NCI-H146 (cell line): ENCODE data around the gene RNF8.

Source experiments
- DNase-seq: peaks from one replicate; lab custom pipeline; 2025; lab: John Stamatoyannopoulos, UW

The RNF8 gene

GRCh38 chr6:37359039-37359438 lies 5.3 kb downstream of the RNF8 start:
- DNase-seq, result no peak

GRCh38 chr6:37362101-37362828 lies 8.5 kb downstream of the RNF8 start:
- no peak for DNase-seq

DNA sequence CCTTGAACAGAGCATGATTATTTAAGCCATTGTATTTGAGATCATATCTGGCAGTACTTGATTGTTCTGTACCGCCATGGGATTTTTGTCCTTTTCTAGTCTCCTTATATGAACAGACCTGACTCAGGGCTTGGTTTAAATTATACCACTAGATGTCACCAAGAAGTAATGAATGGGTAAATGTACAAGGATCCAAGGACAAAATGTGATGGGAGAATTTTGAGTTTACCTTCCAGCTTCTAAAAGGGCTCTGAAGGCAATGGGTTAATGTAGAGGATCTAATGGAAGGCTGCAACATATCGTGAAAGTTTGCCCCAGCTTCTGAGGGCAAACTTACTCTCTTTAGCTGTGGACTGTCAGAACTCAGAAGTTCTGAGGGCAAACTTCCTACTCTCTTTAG lies 12.0 kb downstream of the RNF8 start:
- DNase-seq, result no peak

GRCh38 chr6:37366910-37367309 lies 13.1 kb downstream of the RNF8 start:
- no peak for DNase-seq

- no peak for DNase-seq
Observed at GRCh38 chr6:37368961-37369320, 15.2 kb downstream of the RNF8 start.

GRCh38 chr6:37369321-37370201 lies 15.8 kb downstream of the RNF8 start:
- DNase-seq, result no peak

- DNase-seq, result peak; percentile 29
Observed at GRCh38 chr6:37371154-37372083, 17.6 kb downstream of the RNF8 start.

DNA sequence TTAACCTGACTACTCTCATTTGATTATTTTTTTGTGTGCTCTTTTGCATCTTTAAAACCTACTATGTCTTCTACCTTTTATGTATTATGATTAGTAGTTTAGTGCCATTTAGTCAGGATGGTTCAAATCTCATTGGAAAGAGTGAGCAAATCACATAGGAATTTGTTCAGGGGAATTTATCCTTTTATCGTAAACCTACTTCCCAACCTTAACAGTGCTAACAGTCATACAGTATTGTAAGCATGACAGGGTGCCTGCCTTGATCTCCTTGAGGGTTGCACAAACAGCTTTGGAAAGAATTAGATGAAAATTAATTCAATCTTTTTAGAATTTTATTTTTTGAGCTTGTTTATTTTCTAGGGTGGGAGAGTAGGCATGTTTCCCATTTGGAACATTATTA lies 18.3 kb downstream of the RNF8 start:
- no peak for DNase-seq

- no peak for DNase-seq
Observed at GRCh38 chr6:37373822-37374471, 20.2 kb downstream of the RNF8 start.

DNA sequence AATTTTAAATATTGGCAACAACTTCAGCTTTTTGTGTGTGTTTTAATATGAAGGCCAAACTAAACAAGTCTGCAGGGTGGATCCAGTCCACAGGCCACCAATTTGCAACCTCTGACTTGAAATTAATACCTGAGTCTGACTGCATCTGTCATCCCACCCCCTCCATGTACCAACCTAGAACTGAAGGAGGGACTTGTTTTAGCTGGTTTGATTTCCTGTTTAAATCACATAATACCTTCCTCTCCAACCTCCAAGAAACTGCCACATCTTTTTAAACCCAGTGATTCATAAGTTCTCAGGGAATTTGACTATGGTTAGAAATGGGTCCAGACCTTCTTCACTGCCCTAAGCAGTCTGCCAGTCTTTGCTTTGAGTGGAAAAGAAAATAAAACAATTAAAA lies 21.6 kb downstream of the RNF8 start:
- DNase-seq, result no peak

DNA sequence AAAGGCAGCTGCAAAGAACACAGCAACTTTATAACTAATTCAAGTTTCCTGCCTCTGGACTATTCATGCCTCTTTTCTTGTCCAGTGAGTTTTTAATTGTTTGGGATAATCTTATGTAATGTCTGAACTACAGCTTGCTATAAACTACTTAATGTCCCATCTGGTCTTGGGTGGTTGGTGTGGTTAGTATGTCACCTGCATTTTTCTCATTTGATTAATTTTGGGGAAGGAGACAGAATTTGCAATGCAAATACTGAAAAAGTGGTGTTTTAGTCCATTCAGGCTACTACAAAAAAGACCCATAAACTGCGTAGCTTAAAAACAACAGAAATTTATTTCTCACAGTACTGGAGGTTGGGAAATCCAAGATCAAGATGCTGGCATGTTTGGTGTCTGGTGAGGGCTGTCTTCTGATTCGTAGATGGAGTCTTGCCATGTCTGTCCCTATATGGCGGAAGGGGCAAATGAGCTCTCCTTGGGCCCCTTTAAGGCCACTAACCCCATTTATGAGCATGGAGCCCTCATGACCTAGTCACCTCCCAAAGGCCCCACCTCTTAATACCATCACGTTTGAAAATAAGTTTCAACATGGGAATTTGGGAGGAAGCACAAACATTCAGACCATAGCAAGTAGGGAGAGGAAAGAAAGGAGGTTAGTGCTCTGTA lies 22.4 kb downstream of the RNF8 start:
- no peak for DNase-seq

DNA sequence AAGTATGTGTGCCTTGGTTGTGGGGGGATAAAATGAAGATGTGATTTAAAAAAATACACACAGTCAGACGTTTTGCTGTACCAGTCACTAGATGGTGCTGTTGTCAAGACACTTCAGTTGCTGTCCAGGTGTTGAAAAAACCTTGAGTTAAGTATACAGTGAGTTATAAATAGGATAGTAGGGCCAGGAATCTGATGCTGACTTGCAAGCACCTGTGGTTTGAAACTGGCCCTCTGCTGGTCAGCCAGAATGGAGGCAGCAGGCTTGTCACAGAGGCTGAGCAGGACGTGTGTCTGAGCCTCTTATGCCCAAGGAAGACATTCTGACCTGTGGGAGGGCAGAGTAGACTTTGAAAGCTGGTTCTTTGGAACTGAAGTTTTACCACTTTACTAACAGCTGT lies 27.8 kb downstream of the RNF8 start:
- DNase-seq, result peak; percentile 96

GRCh38 chr6:37382994-37383765 lies 29.4 kb downstream of the RNF8 start:
- no peak for DNase-seq

DNA sequence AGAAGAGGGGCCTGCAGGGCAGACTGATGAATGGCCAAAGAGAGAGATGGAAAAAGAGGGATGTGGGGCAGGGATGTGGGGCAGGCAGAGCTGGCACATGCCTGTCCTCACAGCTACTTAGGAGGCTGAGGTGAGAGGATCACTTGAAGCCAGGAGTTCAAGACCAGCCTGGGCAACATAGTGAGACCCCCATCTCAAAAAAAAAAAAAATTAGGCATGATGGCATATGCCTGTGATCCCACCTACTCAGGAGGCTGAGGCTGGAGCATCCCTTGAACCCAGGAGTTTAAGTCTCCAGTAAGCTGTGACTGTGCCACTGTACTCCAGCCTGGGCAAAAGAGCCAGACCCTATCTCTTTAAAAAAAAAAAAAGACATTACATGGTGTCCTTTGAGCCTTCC lies 34.8 kb downstream of the RNF8 start:
- DNase-seq, result no peak

GRCh38 chr6:37389857-37390256 lies 36.1 kb downstream of the RNF8 start:
- DNase-seq, result no peak

DNA sequence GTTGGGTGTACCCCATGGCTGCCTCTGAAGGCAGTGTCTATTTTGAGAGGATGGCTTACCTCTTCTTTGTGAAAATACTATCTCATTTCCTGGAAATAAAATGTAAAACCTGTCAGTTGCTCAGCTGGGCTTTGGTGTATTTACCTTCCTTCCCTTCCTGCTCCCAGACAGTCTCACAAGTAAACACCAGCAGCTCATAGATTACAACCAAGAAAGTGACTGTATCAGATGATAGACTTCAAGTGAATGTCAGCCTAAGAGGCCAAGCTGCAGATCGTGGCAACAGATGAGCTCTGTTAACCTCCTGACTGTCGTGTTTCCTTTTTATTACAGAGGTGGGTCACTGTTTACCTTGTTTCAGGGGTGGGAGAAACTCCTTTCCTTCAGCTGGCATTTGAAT lies 37.3 kb downstream of the RNF8 start:
- no peak for DNase-seq

- no peak for DNase-seq
Observed at GRCh38 chr6:37392821-37393220, 39.0 kb downstream of the RNF8 start.

DNA sequence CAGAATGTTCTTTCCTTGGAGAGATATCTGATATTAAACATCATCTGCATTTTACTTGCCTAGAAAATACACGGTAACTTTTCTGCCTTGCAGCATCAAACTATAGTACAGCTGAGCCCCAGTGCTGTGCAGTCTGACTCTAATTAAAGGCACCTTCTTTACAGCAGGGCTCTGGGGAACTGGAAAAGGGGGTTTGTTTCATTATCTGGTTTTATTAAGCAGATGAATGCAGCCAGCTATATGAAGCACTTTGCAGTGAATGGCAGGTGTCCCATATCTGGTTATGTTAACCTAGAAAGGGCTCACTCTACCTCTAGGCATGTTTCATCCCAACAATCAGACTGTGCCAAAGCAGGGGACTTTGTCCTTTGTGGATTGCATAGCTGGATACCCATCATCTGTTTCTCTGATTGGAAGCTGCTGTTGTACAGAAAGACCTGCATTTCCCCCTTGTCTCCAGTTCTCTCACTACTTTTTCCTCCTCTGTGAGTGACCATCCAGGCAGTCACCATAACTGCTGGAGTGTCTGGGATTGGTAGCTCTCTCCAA lies 39.7 kb downstream of the RNF8 start:
- no peak for DNase-seq

GRCh38 chr6:37396571-37397180 lies 42.9 kb downstream of the RNF8 start:
- DNase-seq, result no peak

DNA sequence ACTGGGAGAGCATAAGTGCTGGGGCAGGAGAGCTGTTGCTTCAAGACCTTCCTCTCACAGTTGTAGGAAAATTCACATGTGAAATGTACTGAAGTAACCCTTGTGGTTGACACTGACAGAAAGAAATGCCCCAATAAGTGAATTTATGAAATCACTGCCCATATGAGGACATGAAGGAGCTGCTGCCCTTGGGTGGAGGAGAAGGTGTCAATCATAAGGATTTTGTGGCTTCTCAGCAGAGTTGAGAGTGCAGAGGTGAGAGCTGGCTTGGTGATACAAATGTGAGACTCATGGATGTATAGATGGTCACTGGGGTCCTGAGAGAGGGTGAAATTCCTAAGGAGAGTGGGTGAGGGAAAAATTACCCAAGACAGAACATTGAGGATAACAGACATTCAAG lies 45.3 kb downstream of the RNF8 start:
- DNase-seq, result no peak
